Iris pigment epithelial cell (primary cell): ENCODE data around the gene PGGHG.
A peak's percentile ranks its signal among the peaks of the same experiment; 100 is the strongest.

Experiments
- DNase-seq: peaks from one replicate; pipeline ENCODE4 v3.0.0-alpha.2; 2011; ENCODE audit warnings: low read depth

The PGGHG gene

GRCh38 chr11:269146-269890, 19.6 kb upstream of the PGGHG start:
- peak; percentile 27 for DNase-seq

GRCh38 chr11:270451-271318, 18.2 kb upstream of the PGGHG start:
- no peak for DNase-seq

GRCh38 chr11:271319-271715, 17.6 kb upstream of the PGGHG start:
- no peak for DNase-seq

- no peak for DNase-seq
Observed at GRCh38 chr11:272195-272930, 16.6 kb upstream of the PGGHG start.

- no peak for DNase-seq
Observed at GRCh38 chr11:272931-273198, 16.1 kb upstream of the PGGHG start.

- no peak for DNase-seq
Observed at GRCh38 chr11:276219-276618, 12.7 kb upstream of the PGGHG start.

- DNase-seq = no peak
Observed at GRCh38 chr11:278001-278951, 10.7 kb upstream of the PGGHG start, which contains the start of gene NLRP6. NLRP6 (plus strand) TSS chr11:278407; CDS start chr11:278570, 163 bp downstream.

GRCh38 chr11:279040-279965, 9.6 kb upstream of the PGGHG start:
- no peak for DNase-seq

GRCh38 chr11:279966-280705, 8.8 kb upstream of the PGGHG start:
- DNase-seq = peak; percentile 46

GRCh38 chr11:280706-281485, 8.0 kb upstream of the PGGHG start:
- no peak for DNase-seq

GRCh38 chr11:281486-282161, 7.3 kb upstream of the PGGHG start:
- DNase-seq = no peak

- no peak for DNase-seq
Observed at GRCh38 chr11:282171-282570, 6.8 kb upstream of the PGGHG start.

- DNase-seq = no peak
Observed at GRCh38 chr11:282630-283360, 6.1 kb upstream of the PGGHG start.

- no peak for DNase-seq
Observed at GRCh38 chr11:283405-284104, 5.4 kb upstream of the PGGHG start.

- no peak for DNase-seq
Observed at GRCh38 chr11:284105-285020, 4.6 kb upstream of the PGGHG start.
